Stimulated activated naive CD8-positive, alpha-beta T cell treated with anti-CD3 and anti-CD28 coated beads, Interleukin-15, amount 100 ng/mL, for 72 hours (primary cell): ENCODE data around the gene CCDC138.
"Not testable (repeated sequence)": the region's sequence is repeated elsewhere in the genome, so short reads cannot be mapped to it uniquely, and the experiment has no call there.

ENCODE experiments used
- ATAC-seq: fragments of 150-1000 bp; cut with Tn5 transposase; 2 replicates; pipeline ENCODE4 v1.10.0; 2021; ENCODE audit warnings: mild to moderate bottlenecking, moderate library complexity
- DNase-seq, 2 donors: peaks; one replicate each; pipeline ENCODE4 v3.0.0; 2021 to 2022
- H3K27ac Mint-ChIP-seq, 2 donors: one replicate each; pipeline ENCODE4 v1.8.0; 2022; ENCODE audit warnings: mild to moderate bottlenecking in 2 of 2, mixed read lengths in 2 of 2, moderate library complexity in 2 of 2
- H3K27me3 Mint-ChIP-seq: one replicate; pipeline ENCODE4 v1.8.0; 2022; ENCODE audit warnings: mixed read lengths
- H3K4me1 Mint-ChIP-seq: one replicate; pipeline ENCODE4 v1.8.0; 2022; ENCODE audit warnings: mild to moderate bottlenecking, mixed read lengths
- H3K4me3 Mint-ChIP-seq, 2 donors: one replicate each; pipeline ENCODE4 v1.8.0; 2022; ENCODE audit warnings: mild to moderate bottlenecking in 2 of 2, mixed read lengths in 2 of 2, moderate library complexity in 1 of 2
- H3K9me3 Mint-ChIP-seq, 2 donors: one replicate each; pipeline ENCODE4 v1.8.0; 2022; ENCODE audit warnings: mixed read lengths in 2 of 2

The CCDC138 gene

GRCh38 chr2:108786354-108787215 lies at the start of gene CCDC138:
Gene CCDC138, plus strand, starts transcription at chr2:108786771. Its CDS starts 52 bp downstream, at chr2:108786823.
- H3K9me3 Mint-ChIP-seq = no peaks in the 10 kb centered on the region
- H3K4me1 Mint-ChIP-seq = peaks cover 14% of the 10 kb centered on the region
- ATAC-seq (peak; percentile 97), DNase-seq (peak; percentile 92 to 93)
- H3K27me3 Mint-ChIP-seq = no peaks in the 10 kb centered on the region
- peak within 1 kb of the TSS; percentile 94 for H3K4me3 Mint-ChIP-seq
- peak within 1 kb of the TSS; percentile 96 to 98 for H3K27ac Mint-ChIP-seq

- H3K9me3 Mint-ChIP-seq, H3K27me3 Mint-ChIP-seq, H3K27ac Mint-ChIP-seq, H3K4me1 Mint-ChIP-seq, ATAC-seq, H3K4me3 Mint-ChIP-seq, DNase-seq: not testable (repeated sequence)
Measured at GRCh38 chr2:108757973-108758372, 28.6 kb upstream of the CCDC138 start.

GRCh38 chr2:108762618-108763017 lies 24.0 kb upstream of the CCDC138 start:
- not testable (repeated sequence) for H3K27ac Mint-ChIP-seq, H3K9me3 Mint-ChIP-seq, ATAC-seq, H3K4me1 Mint-ChIP-seq, H3K4me3 Mint-ChIP-seq, H3K27me3 Mint-ChIP-seq, DNase-seq

- Mint-ChIP-seq H3K4me1 (peaks cover 10% of the 10 kb centered on the region), H3K27ac (peak overlapping the region in 1 of 2 donors; percentile 47)
- not testable (repeated sequence) for H3K4me3 Mint-ChIP-seq, DNase-seq, H3K9me3 Mint-ChIP-seq, H3K27me3 Mint-ChIP-seq, ATAC-seq
Measured at GRCh38 chr2:108766671-108767070, 19.9 kb upstream of the CCDC138 start.

GRCh38 chr2:108767859-108768258 lies 18.7 kb upstream of the CCDC138 start:
- not testable (repeated sequence) for H3K27ac Mint-ChIP-seq, ATAC-seq, H3K4me3 Mint-ChIP-seq, H3K9me3 Mint-ChIP-seq, DNase-seq, H3K27me3 Mint-ChIP-seq
- H3K4me1 Mint-ChIP-seq = peaks cover 10% of the 10 kb centered on the region

GRCh38 chr2:108776475-108776874 lies 10.1 kb upstream of the CCDC138 start:
- Mint-ChIP-seq H3K4me3 (no peak overlapping the region), H3K9me3 (no peaks in the 10 kb centered on the region), H3K4me1 (no peaks in the 10 kb centered on the region), H3K27me3 (no peaks in the 10 kb centered on the region), H3K27ac (no peak overlapping the region)
- DNase-seq (no peak), ATAC-seq (no peak)

- Mint-ChIP-seq H3K9me3 (no peaks in the 10 kb centered on the region), H3K4me1 (no peaks in the 10 kb centered on the region), H3K27me3 (no peaks in the 10 kb centered on the region), H3K27ac (peak overlapping the region; percentile 15 to 46), H3K4me3 (no peak overlapping the region)
- ATAC-seq (no peak), DNase-seq (no peak)
Measured at GRCh38 chr2:108778857-108779256, 7.7 kb upstream of the CCDC138 start.

- no peak for ATAC-seq
- Mint-ChIP-seq H3K27me3 (no peaks in the 10 kb centered on the region), H3K27ac (peak overlapping the region in 1 of 2 donors; percentile 98), H3K4me3 (peak overlapping the region; percentile 94), H3K4me1 (peaks cover 14% of the 10 kb centered on the region), H3K9me3 (no peaks in the 10 kb centered on the region)
- no peak for DNase-seq
Measured at GRCh38 chr2:108786008-108786353, 590 bp upstream of the CCDC138 start.

GRCh38 chr2:108787216-108787541 lies 608 bp downstream of the CCDC138 start:
- Mint-ChIP-seq H3K4me3 (peak overlapping the region; percentile 81 to 94), H3K27ac (peak overlapping the region; percentile 50 to 86), H3K9me3 (no peaks in the 10 kb centered on the region), H3K27me3 (no peaks in the 10 kb centered on the region), H3K4me1 (peaks cover 14% of the 10 kb centered on the region)
- no peak for DNase-seq
- ATAC-seq = no peak

GRCh38 chr2:108803045-108803736 lies 16.6 kb downstream of the CCDC138 start:
- Mint-ChIP-seq H3K4me1 (peaks cover 4% of the 10 kb centered on the region), H3K27me3 (no peaks in the 10 kb centered on the region), H3K27ac (no peak overlapping the region), H3K4me3 (no peak overlapping the region), H3K9me3 (peaks cover 0 to 8% of the 10 kb centered on the region in 2 donors)
- DNase-seq (no peak), ATAC-seq (no peak)

- no peak for DNase-seq
- no peak overlapping the region for H3K4me3 Mint-ChIP-seq
- H3K9me3 Mint-ChIP-seq = peaks cover 12 to 26% of the 10 kb centered on the region in 2 donors
- ATAC-seq = no peak
- peaks cover 4% of the 10 kb centered on the region for H3K4me1 Mint-ChIP-seq
- H3K27me3 Mint-ChIP-seq = no peaks in the 10 kb centered on the region
- no peak overlapping the region for H3K27ac Mint-ChIP-seq
Measured at GRCh38 chr2:108805032-108805431, 18.5 kb downstream of the CCDC138 start.

- H3K4me1 Mint-ChIP-seq = peaks cover 4% of the 10 kb centered on the region
- no peaks in the 10 kb centered on the region for H3K27me3 Mint-ChIP-seq
- DNase-seq = no peak
- H3K4me3 Mint-ChIP-seq = no peak overlapping the region
- peaks cover 17 to 33% of the 10 kb centered on the region in 2 donors for H3K9me3 Mint-ChIP-seq
- ATAC-seq = no peak
- H3K27ac Mint-ChIP-seq = no peak overlapping the region
Measured at GRCh38 chr2:108805782-108806181, 19.2 kb downstream of the CCDC138 start.

- peaks cover 17 to 33% of the 10 kb centered on the region in 2 donors for H3K9me3 Mint-ChIP-seq
- no peak overlapping the region for H3K27ac Mint-ChIP-seq
- H3K4me3 Mint-ChIP-seq = no peak overlapping the region
- H3K27me3 Mint-ChIP-seq = no peaks in the 10 kb centered on the region
- ATAC-seq (no peak), DNase-seq (no peak)
- peaks cover 4% of the 10 kb centered on the region for H3K4me1 Mint-ChIP-seq
Measured at GRCh38 chr2:108806371-108807113, 20.0 kb downstream of the CCDC138 start.

GRCh38 chr2:108809936-108810335 lies 23.4 kb downstream of the CCDC138 start:
- Mint-ChIP-seq H3K27me3 (no peaks in the 10 kb centered on the region), H3K4me1 (no peaks in the 10 kb centered on the region), H3K9me3 (peaks cover 17 to 33% of the 10 kb centered on the region in 2 donors), H3K4me3 (no peak overlapping the region), H3K27ac (no peak overlapping the region)
- no peak for DNase-seq
- no peak for ATAC-seq

GRCh38 chr2:108810993-108811957 lies 24.7 kb downstream of the CCDC138 start:
- Mint-ChIP-seq H3K9me3 (peaks cover 17 to 33% of the 10 kb centered on the region in 2 donors), H3K4me3 (no peak overlapping the region), H3K27me3 (no peaks in the 10 kb centered on the region), H3K27ac (peak overlapping the region in 1 of 2 donors; percentile 59), H3K4me1 (no peaks in the 10 kb centered on the region)
- DNase-seq = no peak
- ATAC-seq = no peak
